Medulla oblongata (tissue), 1 donor: ENCODE results near the gene SOX18.
"Not testable (repeated sequence)": the region's sequence is repeated elsewhere in the genome, so short reads cannot be mapped to it uniquely, and the experiment has no call there.

ENCODE experiments used
- DNase-seq: peaks from one replicate; pipeline ENCODE4 v3.0.0-alpha.2; 2015; ENCODE audit errors: extremely low spot score

SOX18 gene

GRCh38 chr20:64049060-64049877, at the start of gene SOX18:
TSS of gene SOX18 (minus strand) at chr20:64049639. CDS start at chr20:64049516, 123 bp downstream.
- DNase-seq: no peak

- no peak for DNase-seq
These were observed 49.1 kb upstream of the SOX18 start for GRCh38 chr20:64098471-64099013.

GRCh38 chr20:64096535-64096934, 47.1 kb upstream of the SOX18 start:
- no peak for DNase-seq

- no peak for DNase-seq
These were observed 46.5 kb upstream of the SOX18 start for GRCh38 chr20:64095927-64096326.

GRCh38 chr20:64095455-64095854, 46.0 kb upstream of the SOX18 start:
- no peak for DNase-seq

GRCh38 chr20:64093013-64093503, 43.6 kb upstream of the SOX18 start:
- DNase-seq: no peak

- no peak for DNase-seq
These were observed 43.0 kb upstream of the SOX18 start for GRCh38 chr20:64092258-64093012.

- no peak for DNase-seq
These were observed 42.3 kb upstream of the SOX18 start for GRCh38 chr20:64091770-64092169.

- no peak for DNase-seq
These were observed 41.9 kb upstream of the SOX18 start for GRCh38 chr20:64091340-64091739.

GRCh38 chr20:64090165-64090564, 40.7 kb upstream of the SOX18 start:
- DNase-seq: no peak

- not testable (repeated sequence) for DNase-seq
These were observed 39.1 kb upstream of the SOX18 start for GRCh38 chr20:64088586-64088985.

- DNase-seq: not testable (repeated sequence)
These were observed 37.9 kb upstream of the SOX18 start for GRCh38 chr20:64087226-64087825.

- no peak for DNase-seq
These were observed 37.4 kb upstream of the SOX18 start for GRCh38 chr20:64086801-64087200.

- DNase-seq: no peak
These were observed 35.3 kb upstream of the SOX18 start for GRCh38 chr20:64084685-64085152.

GRCh38 chr20:64083804-64084684, 34.6 kb upstream of the SOX18 start, which contains the start of gene LKAAEAR1:
TSS of gene LKAAEAR1 (minus strand) at chr20:64084398. CDS start at chr20:64084219, 179 bp downstream.
- DNase-seq: no peak

GRCh38 chr20:64083378-64083803, 34.0 kb upstream of the SOX18 start:
- DNase-seq: peak; percentile 70

GRCh38 chr20:64082820-64083377, 33.5 kb upstream of the SOX18 start:
- DNase-seq: no peak

GRCh38 chr20:64082126-64082731, 32.8 kb upstream of the SOX18 start:
- peak; percentile 39 for DNase-seq

GRCh38 chr20:64081624-64081964, 32.2 kb upstream of the SOX18 start:
- no peak for DNase-seq
